ENCODE measurements around the gene EIF2B2.

Gene EIF2B2

GRCh38 chr14:74978416-74978947 is 24.2 kb upstream of the EIF2B2 start:
- H2BK15ac ChIP-seq (ENCODE audit: low read depth, poor library complexity, severe bottlenecking), result peak overlapping the region; percentile 8
- H2BK120ac ChIP-seq (ENCODE audit: low read depth, low read length), result no peak overlapping the region
- no peak overlapping the region for H3K27ac ChIP-seq (ENCODE audit: low read length, poor library complexity, severe bottlenecking)
- no peak overlapping the region for H3K18ac ChIP-seq (ENCODE audit: low read depth in 1 of 2, low read length in 2 of 2)
- peaks cover 52% of the 10 kb centered on the region for H3K4me1 ChIP-seq (ENCODE audit: control insufficient read depth, insufficient read depth, low read depth, low read length)
- no peaks in the 10 kb centered on the region for H3K9me3 ChIP-seq (ENCODE audit: control insufficient read depth, low read length)
- H4K91ac ChIP-seq (ENCODE audit: low read length), result peak overlapping the region; percentile 54
- no peak overlapping the region for H2BK5ac ChIP-seq (ENCODE audit: low read depth, low read length, poor library complexity, severe bottlenecking)
- peak; percentile 45 for DNase-seq
- WGBS, result 49% methylated on average over 11 of the region's 11 CpGs
- no peak overlapping the region for H3K23ac ChIP-seq (ENCODE audit: low read length in 2 of 2)
- no peaks in the 10 kb centered on the region for H3K27me3 ChIP-seq (ENCODE audit: control insufficient read depth in 1 of 2, insufficient read depth in 1 of 2, low read length in 2 of 2)
- no peak overlapping the region for H2BK12ac ChIP-seq (ENCODE audit: low read length in 2 of 2)
- no peaks in the 10 kb centered on the region for H3K79me1 ChIP-seq (replicated peaks; ENCODE audit: low read length, poor library complexity, severe bottlenecking)
- H2AK5ac ChIP-seq (ENCODE audit: low read length, severe bottlenecking), result peak overlapping the region; percentile 20
- H2AFZ ChIP-seq (ENCODE audit: low read depth, low read length), result peak overlapping the region; percentile 36
- H3K14ac ChIP-seq (ENCODE audit: low read length in 2 of 2), result no peak overlapping the region
- H3K4me2 ChIP-seq (ENCODE audit: low read length, poor library complexity, severe bottlenecking), result no peak overlapping the region
- H3K4ac ChIP-seq (ENCODE audit: low read depth in 1 of 2, low read length in 2 of 2), result no peak overlapping the region
- H3K9ac ChIP-seq (ENCODE audit: low read length), result no peak overlapping the region
- H4K8ac ChIP-seq (ENCODE audit: low read length), result no peak overlapping the region
- no peaks in the 10 kb centered on the region for H3K36me3 ChIP-seq (ENCODE audit: control insufficient read depth in 1 of 2, insufficient read depth in 2 of 2, low read depth in 1 of 2, low read length in 2 of 2)
- H3K4me3 ChIP-seq (ENCODE audit: insufficient read depth in 1 of 2, low read depth in 1 of 2, low read length in 2 of 2), result no peak overlapping the region

DNA sequence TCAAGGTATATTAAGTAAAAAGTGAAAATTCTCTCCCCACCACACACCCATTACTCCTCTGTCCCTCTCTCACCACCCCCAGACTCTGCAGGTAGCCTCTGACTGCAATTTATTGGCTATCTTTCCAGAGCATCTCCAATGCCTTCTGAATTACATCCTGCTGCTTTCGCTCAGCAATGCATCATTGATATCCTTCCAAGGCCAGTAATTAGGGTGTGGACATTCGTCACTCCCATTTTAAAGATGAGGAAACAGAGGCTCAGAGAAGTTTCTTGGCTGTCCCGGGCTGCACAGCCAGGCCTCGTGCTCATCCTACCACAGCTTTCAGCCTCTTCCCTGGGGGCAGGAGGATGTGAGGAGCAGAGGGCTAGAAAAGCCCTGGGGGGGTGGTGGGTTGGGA is 23.7 kb upstream of the EIF2B2 start:
- Histone ChIP-seq H3K4me2 (ENCODE audit: low read length, poor library complexity, severe bottlenecking) (no peak overlapping the region), H2BK12ac (ENCODE audit: low read length in 2 of 2) (no peak overlapping the region), H3K9ac (ENCODE audit: low read length) (no peak overlapping the region), H3K27ac (ENCODE audit: low read length, poor library complexity, severe bottlenecking) (peak overlapping the region; percentile 43), H3K9me3 (ENCODE audit: control insufficient read depth, low read length) (no peaks in the 10 kb centered on the region), H3K4me3 (ENCODE audit: insufficient read depth in 1 of 2, low read depth in 1 of 2, low read length in 2 of 2) (no peak overlapping the region), H2BK120ac (ENCODE audit: low read depth, low read length) (no peak overlapping the region), H2AFZ (ENCODE audit: low read depth, low read length) (no peak overlapping the region), H2AK5ac (ENCODE audit: low read length, severe bottlenecking) (peak overlapping the region; percentile 37), H4K91ac (ENCODE audit: low read length) (no peak overlapping the region), H3K18ac (ENCODE audit: low read depth in 1 of 2, low read length in 2 of 2) (no peak overlapping the region), H3K27me3 (ENCODE audit: control insufficient read depth in 1 of 2, insufficient read depth in 1 of 2, low read length in 2 of 2) (no peaks in the 10 kb centered on the region), H2BK15ac (ENCODE audit: low read depth, poor library complexity, severe bottlenecking) (no peak overlapping the region), H3K36me3 (ENCODE audit: control insufficient read depth in 1 of 2, insufficient read depth in 2 of 2, low read depth in 1 of 2, low read length in 2 of 2) (no peaks in the 10 kb centered on the region), H2BK5ac (ENCODE audit: low read depth, low read length, poor library complexity, severe bottlenecking) (no peak overlapping the region), H4K8ac (ENCODE audit: low read length) (no peak overlapping the region), H3K4me1 (ENCODE audit: control insufficient read depth, insufficient read depth, low read depth, low read length) (peaks cover 49% of the 10 kb centered on the region), H3K4ac (ENCODE audit: low read depth in 1 of 2, low read length in 2 of 2) (peak overlapping the region in 1 of 2 experiments; percentile 19), H3K23ac (ENCODE audit: low read length in 2 of 2) (no peak overlapping the region), H3K79me1 (replicated peaks; ENCODE audit: low read length, poor library complexity, severe bottlenecking) (no peaks in the 10 kb centered on the region), H3K14ac (ENCODE audit: low read length in 2 of 2) (no peak overlapping the region)
- DNase-seq, result no peak
- WGBS, result 83% methylated on average over 4 of the region's 4 CpGs

GRCh38 chr14:74979442-74980397 is 23.0 kb upstream of the EIF2B2 start:
- no peak overlapping the region for H3K4me2 ChIP-seq (ENCODE audit: low read length, poor library complexity, severe bottlenecking)
- no peak overlapping the region for H3K23ac ChIP-seq (ENCODE audit: low read length in 2 of 2)
- peak overlapping the region; percentile 43 for H3K27ac ChIP-seq (ENCODE audit: low read length, poor library complexity, severe bottlenecking)
- peak; percentile 73 for DNase-seq
- H3K36me3 ChIP-seq (ENCODE audit: control insufficient read depth in 1 of 2, insufficient read depth in 2 of 2, low read depth in 1 of 2, low read length in 2 of 2), result no peaks in the 10 kb centered on the region
- peak overlapping the region; percentile 5 to 29 for H3K18ac ChIP-seq (ENCODE audit: low read depth in 1 of 2, low read length in 2 of 2)
- no peaks in the 10 kb centered on the region for H3K27me3 ChIP-seq (ENCODE audit: control insufficient read depth in 1 of 2, insufficient read depth in 1 of 2, low read length in 2 of 2)
- H3K4ac ChIP-seq (ENCODE audit: low read depth in 1 of 2, low read length in 2 of 2), result peak overlapping the region; percentile 19 to 28
- H3K14ac ChIP-seq (ENCODE audit: low read length in 2 of 2), result peak overlapping the region in 1 of 2 experiments; percentile 15
- H2AK5ac ChIP-seq (ENCODE audit: low read length, severe bottlenecking), result peak overlapping the region; percentile 6
- no peak overlapping the region for H2BK5ac ChIP-seq (ENCODE audit: low read depth, low read length, poor library complexity, severe bottlenecking)
- H2BK12ac ChIP-seq (ENCODE audit: low read length in 2 of 2), result peak overlapping the region in 1 of 2 experiments; percentile 2
- H2BK15ac ChIP-seq (ENCODE audit: low read depth, poor library complexity, severe bottlenecking), result peak overlapping the region; percentile 45
- H3K4me1 ChIP-seq (ENCODE audit: control insufficient read depth, insufficient read depth, low read depth, low read length), result peaks cover 48% of the 10 kb centered on the region
- H3K4me3 ChIP-seq (ENCODE audit: insufficient read depth in 1 of 2, low read depth in 1 of 2, low read length in 2 of 2), result peak overlapping the region in 1 of 2 experiments; percentile 9
- H3K79me1 ChIP-seq (replicated peaks; ENCODE audit: low read length, poor library complexity, severe bottlenecking), result no peaks in the 10 kb centered on the region
- peak overlapping the region; percentile 54 for H4K8ac ChIP-seq (ENCODE audit: low read length)
- H4K91ac ChIP-seq (ENCODE audit: low read length), result peak overlapping the region; percentile 75
- H3K9me3 ChIP-seq (ENCODE audit: control insufficient read depth, low read length), result no peaks in the 10 kb centered on the region
- H2AFZ ChIP-seq (ENCODE audit: low read depth, low read length), result peak overlapping the region; percentile 11
- WGBS, result 62% methylated on average over 21 of the region's 23 CpGs
- no peak overlapping the region for H3K9ac ChIP-seq (ENCODE audit: low read length)
- no peak overlapping the region for H2BK120ac ChIP-seq (ENCODE audit: low read depth, low read length)

DNA sequence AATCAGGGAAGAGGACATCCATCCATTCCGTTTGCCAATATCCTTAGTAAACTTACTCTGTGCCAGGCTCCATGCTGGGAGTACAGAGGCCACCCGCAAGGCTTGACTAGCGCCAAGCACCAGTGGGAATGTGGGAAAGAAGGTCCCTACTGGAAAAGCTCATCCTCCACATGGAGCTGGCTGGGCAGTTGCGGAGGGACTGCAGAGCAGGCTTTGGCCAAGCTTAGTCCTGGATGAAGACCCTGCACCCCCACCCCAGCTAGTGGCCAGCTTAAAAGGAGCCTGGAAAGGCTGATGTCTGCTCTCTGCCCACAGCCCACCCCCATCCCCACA is 22.4 kb upstream of the EIF2B2 start:
- H2AFZ ChIP-seq (ENCODE audit: low read depth, low read length), result peak overlapping the region; percentile 60
- DNase-seq, result no peak

More for the DNA sequence above, 22.4 kb upstream of the EIF2B2 start:
- H3K23ac ChIP-seq (ENCODE audit: low read length in 2 of 2), result no peak overlapping the region
- WGBS, result 87% methylated on average over 4 of the region's 4 CpGs
- H2BK15ac ChIP-seq (ENCODE audit: low read depth, poor library complexity, severe bottlenecking), result peak overlapping the region; percentile 55
- peak overlapping the region; percentile 87 for H4K91ac ChIP-seq (ENCODE audit: low read length)
- no peaks in the 10 kb centered on the region for H3K27me3 ChIP-seq (ENCODE audit: control insufficient read depth in 1 of 2, insufficient read depth in 1 of 2, low read length in 2 of 2)
- peak overlapping the region in 1 of 2 experiments; percentile 93 for H3K18ac ChIP-seq (ENCODE audit: low read depth in 1 of 2, low read length in 2 of 2)
- no peak overlapping the region for H3K4me3 ChIP-seq (ENCODE audit: insufficient read depth in 1 of 2, low read depth in 1 of 2, low read length in 2 of 2)
- no peak overlapping the region for H2BK5ac ChIP-seq (ENCODE audit: low read depth, low read length, poor library complexity, severe bottlenecking)
- no peak overlapping the region for H3K4ac ChIP-seq (ENCODE audit: low read depth in 1 of 2, low read length in 2 of 2)
- H2BK12ac ChIP-seq (ENCODE audit: low read length in 2 of 2), result peak overlapping the region in 1 of 2 experiments; percentile 7
- peak overlapping the region; percentile 6 for H2AK5ac ChIP-seq (ENCODE audit: low read length, severe bottlenecking)
- no peak overlapping the region for H3K9ac ChIP-seq (ENCODE audit: low read length)
- no peaks in the 10 kb centered on the region for H3K36me3 ChIP-seq (ENCODE audit: control insufficient read depth in 1 of 2, insufficient read depth in 2 of 2, low read depth in 1 of 2, low read length in 2 of 2)
- no peaks in the 10 kb centered on the region for H3K79me1 ChIP-seq (replicated peaks; ENCODE audit: low read length, poor library complexity, severe bottlenecking)
- H3K4me1 ChIP-seq (ENCODE audit: control insufficient read depth, insufficient read depth, low read depth, low read length), result peaks cover 48% of the 10 kb centered on the region
- H2BK120ac ChIP-seq (ENCODE audit: low read depth, low read length), result peak overlapping the region; percentile 39
- H3K27ac ChIP-seq (ENCODE audit: low read length, poor library complexity, severe bottlenecking), result peak overlapping the region; percentile 43
- no peak overlapping the region for H3K14ac ChIP-seq (ENCODE audit: low read length in 2 of 2)
- no peak overlapping the region for H3K4me2 ChIP-seq (ENCODE audit: low read length, poor library complexity, severe bottlenecking)
- no peaks in the 10 kb centered on the region for H3K9me3 ChIP-seq (ENCODE audit: control insufficient read depth, low read length)
- H4K8ac ChIP-seq (ENCODE audit: low read length), result peak overlapping the region; percentile 77
